CD14-positive monocyte (primary cell): ENCODE results near the gene TRIM29. TPM values are rescaled to one million over a fixed set of nuclear protein-coding genes. Genes with fewer than 3 reads are reported as not detected.

Source experiments
- DNase-seq, 3 donors: peaks; one replicate each; pipeline ENCODE4 v3.0.0-alpha.2; 2011 to 2022
- H2AFZ ChIP-seq: 2 replicates; pipeline ENCODE4 v1.6.0; 2012; ENCODE audit warnings: mild to moderate bottlenecking, low read depth, low read length, inconsistent platforms; ENCODE audit not compliant: insufficient read depth, poor library complexity, severe bottlenecking
- H3K27ac ChIP-seq, 2 donors: 1 replicate in 1 of 2; 2 replicates in 1 of 2; pipeline ENCODE4 v1.5.1; 2012 to 2013; ENCODE audit warnings: low read length in 2 of 2, control low read depth in 1 of 2, inconsistent platforms in 1 of 2, low read depth in 1 of 2, mild to moderate bottlenecking in 1 of 2
- H3K27me3 ChIP-seq, 2 donors: one replicate each; pipeline versions ENCODE4 v1.6.0 to v1.6.1; 2011 to 2013; ENCODE audit warnings: low read length in 2 of 2; ENCODE audit not compliant: control insufficient read depth in 2 of 2, insufficient read depth in 2 of 2
- H3K36me3 ChIP-seq, 2 donors: replicated peaks in 1 of 2; 1 replicate in 1 of 2; 2 replicates in 1 of 2; pipeline versions ENCODE4 v1.5.1 to v1.6.1; 2012 to 2013; ENCODE audit warnings: low read length in 2 of 2, control low read depth in 1 of 2, inconsistent platforms in 1 of 2, mild to moderate bottlenecking in 1 of 2; ENCODE audit not compliant: insufficient read depth in 2 of 2, control insufficient read depth in 1 of 2
- H3K4me1 ChIP-seq, 2 donors: 1 replicate in 1 of 2; 2 replicates in 1 of 2; pipeline versions ENCODE4 v1.5.1 to v1.6.1; 2012 to 2013; ENCODE audit warnings: low read length in 2 of 2, control low read depth in 1 of 2, inconsistent platforms in 1 of 2, mild to moderate bottlenecking in 1 of 2, moderate library complexity in 1 of 2; ENCODE audit not compliant: insufficient read depth in 2 of 2, control insufficient read depth in 1 of 2
- H3K4me2 ChIP-seq: replicated peaks from 2 replicates; pipeline ENCODE3; 2012; ENCODE audit warnings: low read length, moderate library complexity, mild to moderate bottlenecking; ENCODE audit not compliant: poor library complexity, severe bottlenecking; ENCODE audit errors: extremely low read depth
- H3K4me3 ChIP-seq, 3 experiments: fragments of 200-600 bp in 1 of 3; sonication (generic) in 1 of 3; replicated peaks in 1 of 3; 1 replicate in 2 of 3; 2 replicates in 1 of 3; pipeline ENCODE4 v1.5.1; 2011 to 2013; ENCODE audit warnings: low read length in 3 of 3, mild to moderate bottlenecking in 3 of 3, control low read depth in 2 of 3, low read depth in 2 of 3, inconsistent platforms in 1 of 3, moderate library complexity in 1 of 3
- H3K79me2 ChIP-seq: 2 replicates; pipeline ENCODE4 v1.6.0; 2012; ENCODE audit warnings: mild to moderate bottlenecking, control low read depth, inconsistent platforms, low read length, moderate library complexity; ENCODE audit not compliant: insufficient read depth
- H3K9ac ChIP-seq: 2 replicates; pipeline ENCODE4 v1.6.0; 2017; ENCODE audit warnings: low read length, mild to moderate bottlenecking; ENCODE audit not compliant: insufficient read depth, poor library complexity, severe bottlenecking
- H3K9me3 ChIP-seq, 2 donors: replicated peaks in 1 of 2; 1 replicate in 1 of 2; 2 replicates in 1 of 2; pipeline versions ENCODE4 v1.5.1 to v1.6.1; 2012 to 2013; ENCODE audit warnings: low read length in 2 of 2, control low read depth in 1 of 2; ENCODE audit not compliant: control insufficient read depth in 1 of 2, insufficient read depth in 1 of 2
- H4K20me1 ChIP-seq: 2 replicates; pipeline ENCODE4 v1.6.0; 2012; ENCODE audit warnings: mild to moderate bottlenecking, low read length, control low read depth, moderate library complexity; ENCODE audit not compliant: insufficient read depth
- H3K27ac Mint-ChIP-seq, 7 donors: one replicate each; pipeline ENCODE4 v1.8.0; 2020; ENCODE audit warnings: mild to moderate bottlenecking in 7 of 7, mixed read lengths in 7 of 7, moderate library complexity in 6 of 7, inconsistent platforms in 2 of 7
- H3K27me3 Mint-ChIP-seq, 3 donors: one replicate each; pipeline ENCODE4 v1.8.0; 2021 to 2022; ENCODE audit warnings: low read depth in 3 of 3, mild to moderate bottlenecking in 3 of 3, mixed read lengths in 3 of 3, moderate library complexity in 3 of 3, inconsistent platforms in 1 of 3
- H3K36me3 Mint-ChIP-seq, 2 donors: one replicate each; pipeline ENCODE4 v1.8.0; 2020; ENCODE audit warnings: mixed read lengths in 2 of 2, inconsistent platforms in 1 of 2, mild to moderate bottlenecking in 1 of 2
- H3K4me1 Mint-ChIP-seq: one replicate; pipeline ENCODE4 v1.8.0; 2020; ENCODE audit warnings: mild to moderate bottlenecking, mixed read lengths
- H3K4me3 Mint-ChIP-seq, 2 donors: one replicate each; pipeline ENCODE4 v1.8.0; 2020; ENCODE audit warnings: mild to moderate bottlenecking in 2 of 2, mixed read lengths in 2 of 2, moderate library complexity in 1 of 2
- H3K9me3 Mint-ChIP-seq, 7 donors: one replicate each; pipeline ENCODE4 v1.8.0; 2020 to 2022; ENCODE audit warnings: mixed read lengths in 7 of 7, mild to moderate bottlenecking in 6 of 7, moderate library complexity in 6 of 7, inconsistent platforms in 2 of 7
- WGBS: methylation state at CpG from one replicate; pipeline ENCODE4 v1.1.5; 2013; ENCODE audit warnings: missing lambda C conversion rate; ENCODE audit not compliant: insufficient coverage; 5-methylcytosine and 5-hydroxymethylcytosine counted together
- intact Hi-C, 2 donors: fragments of 100-400 bp; cut with micrococcal nuclease; formaldehyde crosslinking; loops; one replicate each; pipeline versions ENCODE4 v1.15.0 to v1.15.1; 2023
- polyA plus RNA-seq, 3 donors: library from polyadenylated mRNA; depleted of rRNA in 1 of 3; unstranded in 2 of 3; stranded (reverse) in 1 of 3; fragments of 300-500 nt in 2 of 3; fragments of >200 nt in 1 of 3; fragmentation: Illumina TruSeq in 2 of 3; gene quantifications; 1 replicate in 2 of 3; 2 replicates in 1 of 3; pipeline ENCODE4 v1.2.3, GENCODE V29; 2012 to 2021
- TF ChIP-seq, protein P1 (sequence below): fragments of 200-600 bp; IDR thresholded peaks from one replicate; pipeline ENCODE4 v1.8.0; 2022; ENCODE audit warnings: antibody characterized with exemption, mild to moderate bottlenecking

TRIM29 gene
- polyA plus RNA-seq, 3 donors: not detected

GRCh38 chr11:120121336-120121735 lies 16.6 kb downstream of the TRIM29 start:
- peaks cover 4 to 7% (median 6%) of the 10 kb centered on the region in 3 donors for H3K27me3 Mint-ChIP-seq
- no peaks in the 10 kb centered on the region for H3K27me3 ChIP-seq
- H3K4me3 Mint-ChIP-seq: no peak overlapping the region
- H3K9ac ChIP-seq: no peak overlapping the region
- no peak overlapping the region for H3K4me3 ChIP-seq
- TF ChIP-seq, protein P1, sequence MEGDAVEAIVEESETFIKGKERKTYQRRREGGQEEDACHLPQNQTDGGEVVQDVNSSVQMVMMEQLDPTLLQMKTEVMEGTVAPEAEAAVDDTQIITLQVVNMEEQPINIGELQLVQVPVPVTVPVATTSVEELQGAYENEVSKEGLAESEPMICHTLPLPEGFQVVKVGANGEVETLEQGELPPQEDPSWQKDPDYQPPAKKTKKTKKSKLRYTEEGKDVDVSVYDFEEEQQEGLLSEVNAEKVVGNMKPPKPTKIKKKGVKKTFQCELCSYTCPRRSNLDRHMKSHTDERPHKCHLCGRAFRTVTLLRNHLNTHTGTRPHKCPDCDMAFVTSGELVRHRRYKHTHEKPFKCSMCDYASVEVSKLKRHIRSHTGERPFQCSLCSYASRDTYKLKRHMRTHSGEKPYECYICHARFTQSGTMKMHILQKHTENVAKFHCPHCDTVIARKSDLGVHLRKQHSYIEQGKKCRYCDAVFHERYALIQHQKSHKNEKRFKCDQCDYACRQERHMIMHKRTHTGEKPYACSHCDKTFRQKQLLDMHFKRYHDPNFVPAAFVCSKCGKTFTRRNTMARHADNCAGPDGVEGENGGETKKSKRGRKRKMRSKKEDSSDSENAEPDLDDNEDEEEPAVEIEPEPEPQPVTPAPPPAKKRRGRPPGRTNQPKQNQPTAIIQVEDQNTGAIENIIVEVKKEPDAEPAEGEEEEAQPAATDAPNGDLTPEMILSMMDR: no peak
- H2AFZ ChIP-seq: no peak overlapping the region
- no peaks in the 10 kb centered on the region for H3K36me3 Mint-ChIP-seq
- H3K9me3 Mint-ChIP-seq: peaks cover 0 to 2% (median 0%) of the 10 kb centered on the region in 7 donors
- H3K4me1 Mint-ChIP-seq: no peaks in the 10 kb centered on the region
- no peak for DNase-seq
- H3K27ac Mint-ChIP-seq: no peak overlapping the region
- no peaks in the 10 kb centered on the region for H4K20me1 ChIP-seq
- no peaks in the 10 kb centered on the region for H3K4me1 ChIP-seq
- no peaks in the 10 kb centered on the region for H3K9me3 ChIP-seq
- intact Hi-C loops: no loop called here
- WGBS: 70% methylated on average over 3 of the region's 3 CpGs
- no peaks in the 10 kb centered on the region for H3K79me2 ChIP-seq
- H3K4me2 ChIP-seq: no peak overlapping the region
- H3K27ac ChIP-seq: no peak overlapping the region
- no peaks in the 10 kb centered on the region for H3K36me3 ChIP-seq

DNA sequence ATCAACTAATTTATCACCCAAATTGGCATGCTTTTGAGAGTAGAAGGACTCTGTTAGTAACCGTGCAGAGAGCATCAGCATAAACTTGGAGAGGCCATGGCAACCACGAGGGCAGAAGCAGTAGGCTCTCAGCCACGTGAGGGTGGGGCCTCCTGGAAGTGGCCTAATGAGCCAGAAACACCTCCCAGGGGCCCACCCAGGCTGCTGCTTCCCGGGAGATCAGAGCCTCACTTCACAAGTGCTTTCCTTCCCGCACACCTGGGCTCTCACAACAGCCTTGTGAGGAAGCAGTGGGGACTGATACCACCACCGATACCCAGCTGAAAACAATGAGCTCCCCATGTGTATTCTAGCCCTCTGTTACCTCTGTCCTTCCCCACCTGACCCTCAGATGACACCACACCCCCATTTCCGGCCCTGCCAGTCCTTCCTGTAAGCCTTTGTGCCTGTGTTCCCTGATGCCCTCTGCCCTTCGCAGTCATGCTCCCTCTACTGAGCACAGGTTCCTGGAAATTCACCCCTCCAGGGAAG lies 17.0 kb downstream of the TRIM29 start:
- Mint-ChIP-seq H3K4me1 (no peaks in the 10 kb centered on the region), H3K36me3 (no peaks in the 10 kb centered on the region), H3K9me3 (peaks cover 0 to 2% (median 0%) of the 10 kb centered on the region in 7 donors), H3K27me3 (peaks cover 4 to 7% (median 6%) of the 10 kb centered on the region in 3 donors), H3K27ac (peak overlapping the region in 1 of 7 donors; percentile 35), H3K4me3 (no peak overlapping the region)
- Histone ChIP-seq H3K4me1 (no peaks in the 10 kb centered on the region), H3K27ac (no peak overlapping the region), H3K36me3 (no peaks in the 10 kb centered on the region), H3K27me3 (no peaks in the 10 kb centered on the region), H3K4me2 (no peak overlapping the region), H3K4me3 (no peak overlapping the region), H3K9ac (no peak overlapping the region), H3K79me2 (no peaks in the 10 kb centered on the region), H3K9me3 (no peaks in the 10 kb centered on the region), H2AFZ (no peak overlapping the region), H4K20me1 (no peaks in the 10 kb centered on the region)
- intact Hi-C loops: no loop called here
- TF ChIP-seq, protein P1: no peak
- 95% methylated on average over 6 of the region's 8 CpGs for WGBS
- no peak for DNase-seq
